GM18861 (cell line): ENCODE data around the gene CEBPB.
"Not testable (repeated sequence)": the region's sequence is repeated elsewhere in the genome, so short reads cannot be mapped to it uniquely, and the experiment has no call there.

ENCODE experiments used
- ATAC-seq: cut with Tn5 transposase; IDR thresholded peaks from one replicate; pipeline ENCODE4 v1.9.1; 2021; ENCODE audit not compliant: unreplicated experiment

CEBPB gene

DNA sequence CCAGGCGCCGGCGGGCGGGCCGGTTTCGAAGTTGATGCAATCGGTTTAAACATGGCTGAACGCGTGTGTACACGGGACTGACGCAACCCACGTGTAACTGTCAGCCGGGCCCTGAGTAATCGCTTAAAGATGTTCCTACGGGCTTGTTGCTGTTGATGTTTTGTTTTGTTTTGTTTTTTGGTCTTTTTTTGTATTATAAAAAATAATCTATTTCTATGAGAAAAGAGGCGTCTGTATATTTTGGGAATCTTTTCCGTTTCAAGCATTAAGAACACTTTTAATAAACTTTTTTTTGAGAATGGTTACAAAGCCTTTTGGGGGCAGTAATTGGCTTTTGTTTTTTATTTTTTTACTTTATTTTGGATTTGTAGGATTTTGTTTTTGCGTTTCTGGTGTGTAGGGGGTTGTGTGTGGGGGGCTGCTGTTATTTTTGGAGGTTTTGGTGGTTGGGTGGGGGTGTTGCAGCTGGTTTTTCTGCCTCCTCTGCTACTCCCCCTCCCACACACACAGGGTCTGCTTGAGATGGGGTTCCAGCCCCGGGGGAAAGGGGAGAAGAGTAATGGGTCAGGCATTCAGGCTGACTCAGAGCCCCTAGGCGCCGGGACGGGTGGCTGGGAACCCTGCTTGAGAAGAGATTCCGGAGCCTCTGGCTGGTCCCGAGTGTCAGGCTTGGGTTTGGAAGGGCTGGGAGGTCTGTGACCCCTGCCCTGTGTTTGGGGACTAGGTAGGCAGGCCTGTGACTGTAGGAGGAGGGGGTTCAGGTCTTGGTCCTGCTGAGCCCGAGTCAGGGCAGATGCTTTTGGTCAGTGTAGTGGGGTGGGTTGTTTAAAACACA, 2.0 kb downstream of the CEBPB start:
- no peak for ATAC-seq

DNA sequence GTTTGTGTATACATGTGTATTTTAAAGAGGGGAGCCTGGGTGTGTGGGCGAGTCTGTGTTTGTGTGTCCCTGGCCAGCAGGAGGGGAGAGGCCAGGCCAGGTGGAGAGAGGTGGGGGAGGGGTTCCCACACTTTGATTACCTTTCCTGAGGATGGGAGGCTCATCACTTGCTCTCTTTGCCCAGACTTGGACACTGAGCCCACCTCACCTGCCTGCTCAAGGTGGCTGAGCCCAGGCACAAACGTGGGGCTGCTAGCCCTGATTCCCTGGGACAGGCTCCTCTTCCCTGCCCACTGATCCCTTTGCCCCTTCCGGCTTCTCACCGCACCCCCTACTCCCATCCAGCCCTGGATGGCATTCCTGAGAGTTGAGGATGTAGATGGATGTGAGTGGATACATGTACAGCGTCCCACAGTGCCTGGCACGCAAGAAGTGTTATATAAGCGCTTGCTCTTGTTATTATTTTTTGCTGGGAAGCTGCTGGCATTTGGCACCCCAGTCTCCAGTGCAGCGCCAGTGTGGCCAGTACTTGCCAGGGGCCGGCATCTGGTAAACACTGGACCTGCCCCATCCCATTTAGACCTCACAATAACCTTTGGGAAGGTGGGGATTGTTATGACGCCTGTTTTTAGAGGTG, 2.7 kb downstream of the CEBPB start:
- ATAC-seq: no peak

DNA sequence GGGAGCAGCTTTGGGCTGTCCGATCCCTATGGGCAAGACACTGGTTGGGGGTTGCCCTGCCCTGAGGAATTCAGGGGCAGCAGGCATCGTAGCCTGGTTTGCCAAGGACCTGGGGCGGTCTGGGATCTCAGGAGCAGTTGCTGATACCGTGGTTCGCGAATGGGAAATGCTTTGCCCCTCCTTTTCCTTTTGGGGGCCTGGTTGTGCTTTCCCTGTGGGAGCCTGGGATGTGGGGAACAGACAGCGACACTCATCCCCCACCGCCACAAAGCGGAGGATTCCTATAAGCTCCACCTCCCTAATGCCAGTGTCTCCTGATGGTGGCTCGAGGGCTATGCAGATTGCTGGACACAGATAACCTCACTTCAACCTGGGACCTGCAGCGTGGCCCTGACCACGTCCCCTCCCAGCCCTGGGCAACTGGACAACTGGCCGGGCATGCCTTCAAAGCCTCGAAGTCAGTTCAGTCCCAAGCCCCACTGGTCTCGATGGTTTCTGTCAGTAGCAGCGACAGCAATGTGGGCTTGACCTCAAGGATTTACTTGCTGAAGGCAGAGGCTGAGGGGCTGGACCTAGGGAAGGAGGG, 3.3 kb downstream of the CEBPB start:
- ATAC-seq: no peak

DNA sequence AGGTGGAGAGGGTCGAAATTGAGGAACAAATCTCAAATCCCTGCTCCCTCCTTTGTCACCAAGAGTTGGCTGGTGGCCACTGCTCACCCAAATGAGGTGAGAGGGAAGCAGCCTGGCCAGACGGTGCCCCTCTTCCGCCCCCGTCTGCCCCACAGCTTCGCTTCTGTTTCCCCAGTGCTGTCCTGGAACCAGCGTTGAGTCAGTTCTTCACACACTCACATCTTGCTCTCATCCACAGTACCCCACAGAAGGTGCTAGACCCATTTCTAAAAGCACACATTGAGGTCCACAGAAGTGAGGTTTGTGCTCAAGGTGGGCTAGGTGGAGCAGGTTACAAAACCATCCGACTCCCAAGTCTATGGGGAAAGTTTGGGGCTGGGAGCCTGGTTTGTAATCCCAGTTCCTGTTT, 3.8 kb downstream of the CEBPB start:
- ATAC-seq: no peak

DNA sequence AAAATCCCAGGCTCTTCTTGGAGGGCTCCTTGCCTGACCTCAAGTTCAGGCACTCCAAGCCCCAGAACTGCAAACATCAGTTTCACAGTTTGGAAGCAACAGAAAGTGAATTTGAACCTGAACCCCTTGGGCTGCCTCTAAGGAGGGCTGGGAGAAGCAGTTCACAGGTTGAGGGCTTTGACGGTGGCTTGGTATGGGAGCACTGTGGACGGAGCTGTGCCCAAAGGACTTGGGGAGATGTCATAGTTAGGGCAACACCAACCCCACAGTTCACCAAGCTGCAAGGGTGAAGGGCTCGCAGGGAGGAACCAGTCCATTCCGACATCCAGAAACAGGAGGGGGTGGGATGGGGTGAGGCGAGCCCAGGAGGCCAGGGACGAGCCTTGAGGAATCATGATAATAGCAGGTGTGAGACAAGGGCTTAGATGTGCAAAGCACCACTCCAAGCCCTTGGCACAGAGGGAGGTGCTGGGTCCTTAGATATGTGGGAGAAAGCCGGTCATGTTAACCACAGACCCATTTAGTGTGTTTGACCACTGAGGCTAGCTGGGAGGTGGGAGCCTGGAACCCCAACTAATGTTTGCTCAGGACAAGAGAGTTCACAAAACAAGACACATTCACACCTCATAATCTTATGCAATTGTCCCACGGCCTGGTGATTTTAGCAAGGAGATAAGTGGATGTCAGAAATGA, 4.3 kb downstream of the CEBPB start:
- ATAC-seq: no peak

DNA sequence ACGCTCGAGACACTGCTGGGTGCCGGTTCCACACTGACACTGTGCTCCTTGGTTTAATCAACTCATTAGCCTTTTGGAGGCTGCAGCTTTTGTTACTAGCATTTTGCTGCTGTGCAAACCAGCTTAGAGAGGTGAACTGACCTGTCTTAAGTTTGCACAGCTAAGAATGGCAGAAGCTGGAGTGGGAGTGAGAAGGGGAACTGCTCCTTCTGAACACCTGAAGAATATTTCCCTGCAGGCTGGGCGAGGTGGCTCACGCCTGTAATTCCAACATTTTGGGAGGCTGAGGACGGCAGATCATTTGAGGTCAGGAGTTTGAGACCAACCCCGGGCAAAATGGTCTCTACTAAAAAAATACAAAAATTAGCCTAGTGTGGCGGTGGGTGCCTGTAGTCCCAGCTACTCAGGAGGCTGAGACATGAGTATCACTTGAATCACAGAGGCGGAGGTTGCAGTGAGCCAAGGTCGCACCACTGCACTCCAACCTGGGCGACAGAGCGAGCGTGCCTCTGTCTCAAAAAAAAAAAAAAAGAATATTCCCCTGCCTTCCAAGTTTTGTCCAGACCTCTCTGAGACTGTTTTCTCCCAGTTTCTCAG, 5.0 kb downstream of the CEBPB start:
- ATAC-seq: no peak

DNA sequence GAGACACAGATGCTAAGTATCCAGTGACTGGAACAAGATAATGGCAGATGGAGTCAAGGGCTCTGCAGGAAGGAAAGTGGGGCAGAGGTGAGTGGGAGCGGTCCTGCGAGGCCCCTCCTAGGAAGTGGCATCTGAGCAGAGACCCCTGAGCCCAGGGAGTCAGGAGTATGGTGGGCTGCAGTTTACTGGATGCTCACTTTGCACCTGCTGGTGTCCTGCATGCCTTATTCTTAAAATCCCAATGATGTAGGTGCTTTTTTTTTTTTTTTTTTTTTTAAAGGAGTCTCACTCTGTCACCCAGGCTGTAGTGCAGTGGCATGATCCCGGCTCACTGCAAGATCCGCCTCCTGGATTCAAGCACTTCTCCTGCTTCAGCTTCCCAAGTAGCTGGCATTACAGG, 5.6 kb downstream of the CEBPB start:
- no peak for ATAC-seq

DNA sequence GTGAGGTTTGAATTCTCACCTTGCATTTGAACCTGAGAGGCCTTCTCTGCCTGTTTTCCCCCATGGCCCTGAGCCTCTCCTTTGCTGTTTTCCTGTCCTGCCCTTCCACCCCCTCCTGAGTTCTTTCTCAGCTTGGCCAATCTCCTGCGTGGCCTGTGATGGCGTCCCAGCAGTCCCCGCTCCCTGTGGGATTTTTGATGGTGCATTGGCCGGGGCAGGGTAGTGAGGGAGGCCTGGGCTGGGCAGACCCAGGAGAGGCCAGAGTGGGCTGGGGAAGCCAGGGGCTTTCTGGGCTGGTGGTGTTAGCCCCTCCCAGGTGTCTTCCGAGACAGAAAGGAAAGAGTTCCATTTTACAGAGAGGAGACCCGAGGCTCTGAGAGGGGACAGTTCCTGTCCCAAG, 6.3 kb downstream of the CEBPB start:
- ATAC-seq: no peak

DNA sequence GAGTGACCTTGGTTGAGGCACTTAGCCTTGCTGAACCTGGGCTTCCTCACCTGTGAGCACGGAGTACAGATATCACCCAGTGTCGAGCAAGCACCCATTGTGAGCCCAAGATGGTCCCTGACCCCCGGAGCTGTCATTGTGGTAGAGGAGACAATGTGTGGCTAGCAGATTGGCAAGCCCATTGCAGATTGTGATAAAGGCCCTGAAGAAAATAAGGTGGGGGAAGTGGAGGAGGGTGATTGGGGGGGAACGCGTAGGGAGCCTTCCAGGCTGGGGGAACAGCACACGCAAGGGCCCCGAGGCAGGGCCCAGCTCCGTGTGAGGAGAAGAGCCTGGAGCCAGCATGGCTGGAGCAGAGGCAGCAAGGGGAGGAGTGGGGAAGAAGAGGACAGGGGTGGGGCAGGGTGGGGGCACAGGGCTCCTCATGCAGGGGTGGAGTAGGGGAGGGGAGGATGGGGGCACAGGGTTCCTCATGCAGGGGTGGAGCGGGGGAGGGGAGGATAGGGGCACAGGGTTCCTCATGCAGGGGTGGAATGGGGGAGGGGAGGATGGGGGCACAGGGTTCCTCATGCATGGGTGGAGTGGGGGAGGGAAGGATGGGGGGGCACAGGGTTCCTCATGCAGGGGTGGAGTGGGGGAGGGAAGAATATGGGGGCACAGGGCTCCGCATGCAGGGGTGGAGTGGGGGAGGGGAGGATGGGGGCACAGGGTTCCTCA, 7.0 kb downstream of the CEBPB start:
- no peak for ATAC-seq

DNA sequence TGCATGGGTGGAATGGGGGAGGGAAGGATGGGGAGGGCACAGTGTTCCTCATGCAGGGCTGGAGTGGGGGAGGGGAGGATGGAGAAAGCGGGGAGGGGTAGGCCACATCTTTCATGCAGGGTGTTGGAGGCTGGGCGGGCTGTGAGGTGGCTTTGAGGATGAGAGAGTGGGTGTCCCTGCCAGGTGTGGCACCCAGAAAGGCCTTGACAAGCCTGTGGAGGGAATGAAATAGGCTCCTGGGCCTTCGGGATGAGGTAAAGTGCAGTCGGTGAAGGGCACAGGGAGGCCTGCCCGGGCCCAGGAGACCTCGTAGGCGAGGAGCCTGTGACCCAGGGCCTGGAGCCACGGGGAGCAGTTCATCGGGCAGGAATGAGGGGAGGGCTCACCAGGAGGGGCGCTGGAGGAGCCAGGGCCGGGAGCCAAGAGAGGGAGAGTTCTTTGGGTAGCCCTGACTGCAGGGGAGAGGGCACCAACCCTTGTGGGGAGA, 7.6 kb downstream of the CEBPB start:
- no peak for ATAC-seq

DNA sequence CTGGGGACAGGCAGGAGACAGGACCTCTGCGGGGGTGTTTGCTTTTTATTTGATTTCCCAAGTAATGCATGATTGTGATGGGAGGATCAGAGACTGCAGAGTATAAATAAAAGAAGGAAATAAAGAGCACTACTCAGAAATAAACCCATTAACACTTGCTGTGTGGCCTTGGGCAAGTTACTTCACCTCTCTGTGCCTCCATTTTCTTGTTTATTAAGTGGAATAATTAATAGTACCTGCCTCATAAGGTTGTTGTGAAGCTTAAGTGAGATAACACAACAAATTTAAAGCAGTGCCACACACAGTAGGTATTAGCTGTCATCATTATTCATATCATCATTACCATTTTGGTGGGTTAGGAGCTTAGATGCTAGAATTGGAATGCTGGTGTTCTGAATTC, 8.1 kb downstream of the CEBPB start:
- ATAC-seq: no peak

DNA sequence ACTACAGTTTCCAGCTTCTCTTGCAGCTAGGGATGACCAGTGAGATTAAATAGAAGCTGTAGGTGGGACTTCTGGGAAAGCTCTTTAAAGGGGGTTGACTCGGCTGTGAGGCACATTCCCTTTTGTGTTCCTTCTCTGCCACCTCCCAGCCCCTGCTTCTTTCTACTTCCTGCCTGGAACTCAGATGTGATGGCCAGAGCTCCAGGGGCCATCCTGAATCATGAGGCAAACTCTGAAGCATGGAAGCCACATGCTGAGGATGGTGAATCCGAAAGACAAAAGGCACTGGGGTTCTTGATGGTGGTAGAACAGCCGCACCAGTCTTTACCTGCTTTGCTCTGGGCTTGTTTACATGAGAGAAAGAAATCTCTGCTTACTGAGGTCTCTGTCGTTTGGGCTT, 9.1 kb downstream of the CEBPB start:
- ATAC-seq: no peak

DNA sequence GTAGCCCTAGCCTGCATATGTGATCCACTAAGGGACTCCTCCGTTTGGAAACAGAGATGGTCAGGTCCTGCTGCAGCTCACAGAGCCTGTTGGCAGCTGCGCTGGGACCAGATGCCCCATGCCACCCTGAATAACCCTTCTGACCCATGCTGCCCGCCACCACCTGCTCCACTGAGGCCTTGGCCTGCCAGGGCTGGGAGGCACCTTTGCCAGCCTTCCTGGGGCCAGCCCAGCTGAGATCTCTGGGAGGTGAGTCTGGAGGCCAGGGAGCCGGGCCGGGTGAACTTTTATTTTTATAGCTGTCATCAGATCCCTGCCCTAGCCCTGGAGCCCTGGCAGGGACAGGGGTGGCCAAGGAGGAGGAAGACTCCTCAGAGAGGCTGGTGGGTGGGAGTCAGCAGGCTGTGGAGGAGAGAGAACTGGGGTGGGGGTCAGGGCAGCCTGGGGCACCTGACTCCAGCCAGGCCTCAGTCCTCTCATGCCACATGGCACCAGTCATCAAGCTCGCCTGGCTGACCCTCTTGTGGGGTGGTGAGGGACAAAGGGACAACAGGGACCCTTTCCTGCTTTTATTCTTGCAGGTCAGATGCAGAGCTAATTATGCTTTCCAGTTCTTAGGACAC, 10.0 kb downstream of the CEBPB start:
- ATAC-seq: no peak

DNA sequence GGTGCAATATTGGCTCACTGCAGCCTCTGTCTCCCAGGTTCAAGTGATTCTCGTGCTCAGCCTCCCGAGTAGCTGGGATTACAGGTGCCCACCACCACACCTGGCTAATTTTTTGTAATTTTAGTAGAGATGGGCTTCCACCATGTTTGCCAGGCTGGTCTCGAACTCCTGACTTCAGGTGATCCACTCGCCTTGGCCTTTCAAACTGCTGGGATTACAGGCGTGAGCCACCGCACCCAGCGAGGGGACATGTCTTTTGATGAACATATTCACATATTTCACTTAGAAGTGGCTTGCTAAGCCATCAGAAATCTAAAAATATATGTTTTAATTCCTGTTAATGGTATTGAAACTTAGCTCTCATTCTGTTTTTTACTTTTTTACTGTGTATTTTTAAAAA, 11.1 kb downstream of the CEBPB start:
- ATAC-seq: not testable (repeated sequence)

DNA sequence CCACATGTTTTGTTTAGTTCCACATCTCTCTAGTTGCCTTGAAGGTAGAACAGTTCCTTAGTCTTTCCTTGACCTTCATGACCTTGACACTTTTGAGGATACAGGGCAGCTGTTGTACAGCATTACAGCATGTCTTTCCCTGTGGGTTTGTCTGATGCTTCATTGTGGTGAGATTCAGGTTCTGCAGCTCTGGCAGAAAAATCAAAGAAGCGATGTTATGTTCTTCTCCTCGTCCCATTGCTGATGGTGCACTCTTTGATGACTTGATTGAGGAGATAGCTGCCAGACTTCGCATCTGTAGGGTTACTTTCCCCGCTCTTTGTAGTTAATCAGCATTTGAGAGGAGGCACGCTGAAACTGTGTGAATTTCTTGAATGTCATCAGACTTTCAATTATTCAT, 12.0 kb downstream of the CEBPB start:
- no peak for ATAC-seq

DNA sequence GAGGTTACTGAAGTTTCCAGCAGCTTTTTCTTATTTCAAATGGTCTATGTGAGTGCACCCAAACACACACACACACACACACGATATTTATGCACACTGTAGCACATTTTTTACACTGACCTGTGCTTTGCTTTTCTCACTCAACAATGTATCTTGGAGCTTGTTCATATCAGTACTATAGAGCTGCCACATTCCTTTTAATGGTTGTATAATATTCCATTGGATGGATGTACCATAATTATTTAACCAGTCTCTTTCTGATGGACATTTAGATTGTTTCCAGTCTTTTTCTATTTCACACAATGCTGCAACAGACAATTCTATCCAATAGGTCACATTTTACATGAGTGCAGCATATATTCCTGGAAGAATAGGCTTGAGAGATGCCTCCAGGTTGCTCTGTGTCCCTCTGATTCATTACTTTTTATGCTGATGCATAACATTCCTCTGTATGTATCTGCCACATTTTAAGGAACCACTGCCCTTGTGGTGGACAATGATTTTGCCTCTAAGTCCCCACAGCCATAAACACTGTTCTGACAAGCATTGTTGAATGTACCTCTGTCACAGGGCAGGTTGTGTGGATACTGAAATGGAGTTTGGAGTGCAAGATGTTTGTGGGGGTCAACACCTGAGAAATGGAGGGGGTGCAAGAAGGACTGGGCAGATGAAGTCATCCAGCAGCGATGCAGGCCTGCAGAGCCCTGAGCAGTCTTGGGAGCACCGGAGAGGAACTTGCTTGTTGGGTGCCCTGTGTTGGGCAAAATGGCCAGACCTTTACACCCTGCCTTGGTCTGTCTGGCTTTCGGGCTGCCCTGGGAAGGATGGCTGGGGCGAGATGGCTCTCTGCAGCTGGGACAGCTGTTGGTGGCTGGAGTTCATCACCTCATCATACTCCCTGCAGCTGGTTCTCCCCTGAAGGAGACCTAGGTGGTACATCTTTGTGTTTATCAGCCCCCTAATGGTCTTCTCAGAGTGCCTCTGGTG, 13.6 kb downstream of the CEBPB start:
- no peak for ATAC-seq

DNA sequence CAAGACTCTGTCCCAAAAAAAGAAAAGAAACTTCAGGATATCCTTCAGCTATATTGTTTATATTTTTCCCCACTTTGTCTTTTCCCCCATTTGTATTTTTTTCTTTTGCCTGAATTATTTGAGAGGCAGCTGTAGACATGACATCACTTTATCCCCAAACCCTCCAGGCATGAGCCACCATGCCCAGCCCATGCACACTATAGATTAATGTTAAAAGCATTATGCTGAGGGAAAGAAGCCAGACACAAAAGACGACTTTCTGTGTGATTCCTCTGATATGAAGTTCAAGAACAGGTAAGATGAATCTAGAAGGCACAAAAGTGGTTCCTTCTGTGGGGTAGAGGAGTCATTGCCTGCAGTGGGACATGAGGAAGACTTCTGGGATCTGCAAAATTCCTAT, 16.4 kb downstream of the CEBPB start:
- no peak for ATAC-seq

DNA sequence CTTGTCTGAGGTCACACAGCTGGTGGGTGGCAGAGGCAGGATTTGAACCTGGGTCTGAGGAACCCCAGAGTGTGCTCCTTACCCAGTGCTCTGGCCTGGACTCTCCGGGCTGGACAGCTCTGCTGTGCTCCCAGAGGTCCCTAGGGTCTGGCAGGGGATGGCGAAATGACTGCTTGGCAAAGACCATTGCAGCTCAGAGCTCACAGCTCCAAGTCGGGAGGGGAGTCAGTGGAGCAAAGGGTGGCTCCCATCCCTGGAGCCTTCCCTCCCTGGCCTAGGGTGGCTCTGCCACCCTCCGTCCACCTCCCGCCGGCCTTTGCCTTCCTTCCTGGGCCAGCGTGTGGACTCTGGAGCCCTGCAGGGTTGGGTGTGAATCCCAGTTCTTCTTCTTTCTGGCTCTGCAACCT, 17.5 kb downstream of the CEBPB start:
- ATAC-seq: no peak

DNA sequence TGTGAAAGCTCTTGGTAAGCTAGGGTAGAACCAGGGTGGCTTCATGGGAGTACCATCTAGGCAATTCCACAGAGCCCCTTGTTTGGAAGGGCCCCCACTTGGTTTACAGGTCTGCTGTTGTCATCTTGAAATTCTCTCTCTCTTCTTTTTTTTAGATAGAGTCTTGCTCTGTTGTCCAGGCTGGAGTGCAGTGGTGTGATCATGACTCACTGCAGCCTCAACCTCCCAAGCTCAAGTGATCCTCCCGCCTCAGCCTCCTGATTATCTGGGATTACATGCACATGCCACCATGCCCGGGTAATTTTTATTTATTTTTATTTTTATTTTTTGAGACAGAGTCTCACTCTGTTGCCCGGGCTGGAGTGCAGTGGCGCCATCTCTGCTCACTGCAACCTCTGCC, 18.2 kb downstream of the CEBPB start:
- not testable (repeated sequence) for ATAC-seq
